ENCODE data around the gene NDUFS3.

GRCh38 chr11:47603295-47603694, 24.4 kb downstream of the NDUFS3 start:
- TF ChIP-seq CTCF (IDR thresholded peaks at IDR 0.05) (no peak), POLR2A (IDR thresholded peaks at IDR 0.05) (no peak)
